Transverse colon (tissue), 4 donors: ENCODE results near the gene ISYNA1. TPM values are rescaled to one million over a fixed set of nuclear protein-coding genes. Genes with fewer than 3 reads are reported as not detected.

Experiments used
- DNase-seq: peaks from one replicate; pipeline ENCODE4 v3.0.0-alpha.2; 2019
- H3K27ac ChIP-seq, 4 donors: fragments of 200-600 bp; sonication (generic); 2 replicates each; pipeline ENCODE4 v1.5.1; 2016 to 2018; ENCODE audit warnings: inconsistent platforms in 4 of 4
- H3K27me3 ChIP-seq: fragments of 200-600 bp; sonication (generic); 2 replicates; pipeline ENCODE4 v1.5.1; 2017; ENCODE audit warnings: inconsistent platforms
- H3K36me3 ChIP-seq, 4 donors: fragments of 200-600 bp; sonication (generic); 2 replicates each; pipeline ENCODE4 v1.5.1; 2017 to 2019; ENCODE audit warnings: inconsistent platforms in 4 of 4
- H3K4me1 ChIP-seq, 4 donors: fragments of 200-600 bp; sonication (generic); 2 replicates each; pipeline ENCODE4 v1.5.1; 2017 to 2020; ENCODE audit warnings: inconsistent platforms in 4 of 4
- H3K4me3 ChIP-seq, 4 donors: fragments of 200-600 bp; sonication (generic); 1 replicate in 1 of 4; 2 replicates in 3 of 4; pipeline versions ENCODE4 v1.5.1 to v1.6.1; 2017 to 2019; ENCODE audit warnings: inconsistent platforms in 4 of 4
- H3K9me3 ChIP-seq, 2 donors: fragments of 200-600 bp; sonication (generic); 2 replicates each; pipeline ENCODE4 v1.5.1; 2017 to 2019; ENCODE audit warnings: inconsistent platforms in 2 of 2
- EP300 ChIP-seq: sonication (generic); formaldehyde crosslinking; IDR thresholded peaks from one replicate; pipeline ENCODE4 v1.6.1; 2017; ENCODE audit warnings: antibody characterized with exemption, low read depth
- POLR2A ChIP-seq: fragments of 450-650 bp; IDR thresholded peaks from one replicate; pipeline ENCODE4 v1.6.1; 2016; ENCODE audit warnings: antibody characterized with exemption, mild to moderate bottlenecking, moderate library complexity
- POLR2AphosphoS5 ChIP-seq, 3 donors: sonication (generic); formaldehyde crosslinking; IDR thresholded peaks; one replicate each; pipeline ENCODE4 v1.6.1; 2016; ENCODE audit warnings: antibody characterized with exemption in 3 of 3
- WGBS, 2 donors: methylation state at CpG; one replicate each; pipeline ENCODE4 v1.1.5; 2018; ENCODE audit warnings: low coverage in 1 of 2; 5-methylcytosine and 5-hydroxymethylcytosine counted together
- in situ Hi-C, 4 donors: fragments of 200-750 bp; cut with MboI; loops; one replicate each; pipeline versions ENCODE4 v1.15.0 to v1.15.1; 2017; ENCODE audit warnings: low sequenced_read_pairs in 3 of 4, low pct_ligation_motif_present in 1 of 4, low pct_unique_long_range_greater_than_20kb in 1 of 4
- intact Hi-C: fragments of 100-400 bp; cut with DNase I; formaldehyde crosslinking; loops from one replicate; pipeline ENCODE4 v1.15.1; 2023; ENCODE audit warnings: low total_unique reads
- total RNA-seq, 4 donors: library from RNA; depleted of rRNA; stranded (reverse); fragments of >200 nt; gene quantifications; one replicate each; pipeline ENCODE4 v1.1.0, GENCODE V29; 2016
- TF ChIP-seq, protein P1 (sequence below), 5 experiments: fragments of 200-600 bp in 3 of 5; fragments of 450-650 bp in 2 of 5; sonication (generic) in 3 of 5; IDR thresholded peaks; 1 replicate in 2 of 5; 2 replicates in 3 of 5; pipeline ENCODE4 v1.5.1; 2016 to 2017; ENCODE audit warnings: antibody characterized with exemption in 5 of 5, inconsistent platforms in 3 of 5, mild to moderate bottlenecking in 2 of 5, moderate library complexity in 1 of 5

Gene ISYNA1
- total RNA-seq, 4 donors from 2014 or later: 3.0 to 15.1 (median 8.8) TPM

- no peak for DNase-seq
- intact Hi-C loops: no loop called here
- TF ChIP-seq, protein P1, sequence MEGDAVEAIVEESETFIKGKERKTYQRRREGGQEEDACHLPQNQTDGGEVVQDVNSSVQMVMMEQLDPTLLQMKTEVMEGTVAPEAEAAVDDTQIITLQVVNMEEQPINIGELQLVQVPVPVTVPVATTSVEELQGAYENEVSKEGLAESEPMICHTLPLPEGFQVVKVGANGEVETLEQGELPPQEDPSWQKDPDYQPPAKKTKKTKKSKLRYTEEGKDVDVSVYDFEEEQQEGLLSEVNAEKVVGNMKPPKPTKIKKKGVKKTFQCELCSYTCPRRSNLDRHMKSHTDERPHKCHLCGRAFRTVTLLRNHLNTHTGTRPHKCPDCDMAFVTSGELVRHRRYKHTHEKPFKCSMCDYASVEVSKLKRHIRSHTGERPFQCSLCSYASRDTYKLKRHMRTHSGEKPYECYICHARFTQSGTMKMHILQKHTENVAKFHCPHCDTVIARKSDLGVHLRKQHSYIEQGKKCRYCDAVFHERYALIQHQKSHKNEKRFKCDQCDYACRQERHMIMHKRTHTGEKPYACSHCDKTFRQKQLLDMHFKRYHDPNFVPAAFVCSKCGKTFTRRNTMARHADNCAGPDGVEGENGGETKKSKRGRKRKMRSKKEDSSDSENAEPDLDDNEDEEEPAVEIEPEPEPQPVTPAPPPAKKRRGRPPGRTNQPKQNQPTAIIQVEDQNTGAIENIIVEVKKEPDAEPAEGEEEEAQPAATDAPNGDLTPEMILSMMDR (IDR thresholded peaks at IDR 0.05): no peak
- TF ChIP-seq POLR2AphosphoS5 (IDR thresholded peaks at IDR 0.05): no peak
- no peak for TF ChIP-seq EP300
- TF ChIP-seq POLR2A: no peak
- H3K4me3 ChIP-seq: no peak overlapping the region
- no peaks in the 10 kb centered on the region for H3K27me3 ChIP-seq
- no peaks in the 10 kb centered on the region for H3K9me3 ChIP-seq
- H3K27ac ChIP-seq: peak overlapping the region; percentile 37 to 73 (median 46)
- WGBS, 2 donors: 89% methylated on average over 13 of the region's 13 CpGs; no CpG with 5 or more reads in 1 of the 2 donors
- H3K36me3 ChIP-seq: no peaks in the 10 kb centered on the region
- H3K4me1 ChIP-seq: peaks cover 47 to 66% (median 56%) of the 10 kb centered on the region in 4 donors
- in situ Hi-C loops: loop anchor here (25.0 kb wide), 3 partner anchors 113 to 388 kb away; partner anchors contain the start of genes REX1BD (in 2 of the 4) and UPF1 (in 2 of the 4)
These were observed 36.5 kb upstream of the ISYNA1 start for GRCh38 chr19:18474366-18474887.

GRCh38 chr19:18473706-18474087, 35.8 kb upstream of the ISYNA1 start:
- no peaks in the 10 kb centered on the region for H3K27me3 ChIP-seq
- no peak for DNase-seq
- H3K27ac ChIP-seq: peak overlapping the region; percentile 37 to 73 (median 46)
- in situ Hi-C loops (loop anchor here (25.0 kb wide), 3 partner anchors 114 to 389 kb away; partner anchors contain the start of genes REX1BD (in 2 of the 4) and UPF1 (in 2 of the 4)), intact Hi-C loops (no loop called here)
- no peak overlapping the region for H3K4me3 ChIP-seq
- no peaks in the 10 kb centered on the region for H3K9me3 ChIP-seq
- 80 to 94% methylated on average over 1 to 8 of the region's 8 CpGs for WGBS, 2 donors
- H3K4me1 ChIP-seq: peaks cover 44 to 65% (median 49%) of the 10 kb centered on the region in 4 donors
- no peaks in the 10 kb centered on the region for H3K36me3 ChIP-seq
- TF ChIP-seq EP300 (no peak), POLR2A (no peak), POLR2AphosphoS5 (IDR thresholded peaks at IDR 0.05) (no peak)
- TF ChIP-seq, protein P1 (IDR thresholded peaks at IDR 0.05): no peak

- Histone ChIP-seq H3K27me3 (no peaks in the 10 kb centered on the region), H3K9me3 (no peaks in the 10 kb centered on the region), H3K4me3 (no peak overlapping the region), H3K36me3 (no peaks in the 10 kb centered on the region), H3K4me1 (peaks cover 40 to 63% (median 46%) of the 10 kb centered on the region in 4 donors), H3K27ac (peak overlapping the region; percentile 37 to 73 (median 46))
- in situ Hi-C loops (loop anchor here (25.0 kb wide), 3 partner anchors 114 to 389 kb away; partner anchors contain the start of genes REX1BD (in 2 of the 4) and UPF1 (in 2 of the 4)), intact Hi-C loops (no loop called here)
- WGBS, 2 donors: 72 to 93% methylated on average over 2 to 8 of the region's 8 CpGs
- DNase-seq: no peak
- TF ChIP-seq POLR2A: no peak
- TF ChIP-seq, protein P1 (IDR thresholded peaks at IDR 0.05): no peak
- no peak for TF ChIP-seq EP300
- TF ChIP-seq POLR2AphosphoS5 (IDR thresholded peaks at IDR 0.05): no peak
These were observed 35.2 kb upstream of the ISYNA1 start for GRCh38 chr19:18473003-18473705.

- in situ Hi-C loops (loop anchor here (25.0 kb wide), 3 partner anchors 117 to 392 kb away; partner anchors contain the start of genes REX1BD (in 2 of the 4) and UPF1 (in 2 of the 4)), intact Hi-C loops (no loop called here)
- DNase-seq: no peak
- no peaks in the 10 kb centered on the region for H3K27me3 ChIP-seq
- H3K4me3 ChIP-seq: no peak overlapping the region
- no peaks in the 10 kb centered on the region for H3K36me3 ChIP-seq
- H3K4me1 ChIP-seq: peaks cover 41 to 54% (median 49%) of the 10 kb centered on the region in 4 donors
- WGBS, 2 donors: 68% methylated on average over 2 of the region's 2 CpGs; no CpG with 5 or more reads in 1 of the 2 donors
- no peaks in the 10 kb centered on the region for H3K9me3 ChIP-seq
- H3K27ac ChIP-seq: no peak overlapping the region
- TF ChIP-seq, protein P1 (IDR thresholded peaks at IDR 0.05): no peak
- TF ChIP-seq EP300 (no peak), POLR2A (no peak), POLR2AphosphoS5 (IDR thresholded peaks at IDR 0.05) (no peak)
These were observed 32.9 kb upstream of the ISYNA1 start for GRCh38 chr19:18470787-18471186.
